Ammon's horn (tissue), 1 donor: ENCODE data around the gene MAP3K9.
"Not testable (repeated sequence)": the region's sequence is repeated elsewhere in the genome, so short reads cannot be mapped to it uniquely, and the experiment has no call there.

Experiments
- DNase-seq: peaks from one replicate; pipeline ENCODE4 v3.0.0-alpha.2; 2016; ENCODE audit warnings: low spot score

Gene MAP3K9

GRCh38 chr14:70724110-70724509 is 85.2 kb downstream of the MAP3K9 start:
- DNase-seq: no peak

- DNase-seq: no peak
Measured at GRCh38 chr14:70723276-70723675, 86.0 kb downstream of the MAP3K9 start.

GRCh38 chr14:70722418-70722817 is 86.9 kb downstream of the MAP3K9 start:
- DNase-seq: no peak

- DNase-seq: peak; percentile 11
Measured at GRCh38 chr14:70721542-70721941, 87.8 kb downstream of the MAP3K9 start.

- DNase-seq: no peak
Measured at GRCh38 chr14:70718383-70719118, 90.8 kb downstream of the MAP3K9 start.

GRCh38 chr14:70716958-70717357 is 92.4 kb downstream of the MAP3K9 start:
- no peak for DNase-seq

- DNase-seq: no peak
Measured at GRCh38 chr14:70716483-70716882, 92.8 kb downstream of the MAP3K9 start.

- DNase-seq: peak; percentile 41
Measured at GRCh38 chr14:70714055-70714550, 95.2 kb downstream of the MAP3K9 start.

- no peak for DNase-seq
Measured at GRCh38 chr14:70713511-70713916, 95.8 kb downstream of the MAP3K9 start.

GRCh38 chr14:70713096-70713495 is 96.2 kb downstream of the MAP3K9 start:
- no peak for DNase-seq

GRCh38 chr14:70711451-70711850 is 97.9 kb downstream of the MAP3K9 start:
- no peak for DNase-seq

GRCh38 chr14:70709726-70710382 is 99.5 kb downstream of the MAP3K9 start:
- DNase-seq: no peak

- DNase-seq: no peak
Measured at GRCh38 chr14:70708717-70709570, 100.4 kb downstream of the MAP3K9 start.

GRCh38 chr14:70707138-70708038 is 101.9 kb downstream of the MAP3K9 start:
- DNase-seq: no peak

- no peak for DNase-seq
Measured at GRCh38 chr14:70706177-70706576, 103.1 kb downstream of the MAP3K9 start.

- no peak for DNase-seq
Measured at GRCh38 chr14:70704960-70705359, 104.4 kb downstream of the MAP3K9 start.

- not testable (repeated sequence) for DNase-seq
Measured at GRCh38 chr14:70703621-70704168, 105.6 kb downstream of the MAP3K9 start.

- DNase-seq: no peak
Measured at GRCh38 chr14:70702161-70702560, 107.2 kb downstream of the MAP3K9 start.

GRCh38 chr14:70701610-70702009 is 107.7 kb downstream of the MAP3K9 start:
- no peak for DNase-seq

- DNase-seq: no peak
Measured at GRCh38 chr14:70700955-70701585, 108.2 kb downstream of the MAP3K9 start.

GRCh38 chr14:70699646-70700045 is 109.7 kb downstream of the MAP3K9 start:
- no peak for DNase-seq
